HEK293 (cell line): ENCODE data around the gene SUMF1.

ENCODE experiments used
- CTCF ChIA-PET: fragments of 350-600 bp; formaldehyde crosslinking; extraction: SDS; loops from one replicate; lab custom pipeline; 2021; ENCODE audit warnings: antibody characterized with exemption; lab: Yijun Ruan, JAX
- POLR2A ChIA-PET: fragments of 300-600 bp; formaldehyde crosslinking; extraction: SDS; loops from one replicate; lab custom pipeline; 2020; ENCODE audit warnings: antibody characterized with exemption, inconsistent platforms; lab: Yijun Ruan, JAX
- H3K27ac ChIP-seq: fragments of 200-500 bp; sonication (Bioruptor generic); 2 replicates; pipeline ENCODE4 v1.5.1; 2014; ENCODE audit warnings: low read depth, low read length, control low read depth, inconsistent platforms; ENCODE audit errors: extremely low read depth
- H3K36me3 ChIP-seq, 2 experiments: fragments of 200-500 bp in 1 of 2; sonication (Bioruptor generic) in 1 of 2; 1 replicate in 1 of 2; 2 replicates in 1 of 2; pipeline ENCODE4 v1.5.1; 2014 to 2017; ENCODE audit warnings: inconsistent platforms in 2 of 2, low read length in 2 of 2; ENCODE audit not compliant: control insufficient read depth in 2 of 2, insufficient read depth in 1 of 2
- H3K4me1 ChIP-seq: fragments of 200-500 bp; sonication (Bioruptor generic); 2 replicates; pipeline ENCODE4 v1.5.1; 2014; ENCODE audit warnings: mild to moderate bottlenecking, low read length, inconsistent platforms; ENCODE audit not compliant: control insufficient read depth, insufficient read depth
- H3K4me3 ChIP-seq: 2 replicates; pipeline ENCODE4 v1.5.1; 2011; ENCODE audit warnings: low read depth, mild to moderate bottlenecking, control low read depth, low read length, moderate library complexity
- H3K9me3 ChIP-seq: fragments of 200-500 bp; sonication (Bioruptor generic); 2 replicates; pipeline ENCODE4 v1.5.1; 2014; ENCODE audit warnings: low read depth, low read length, inconsistent platforms; ENCODE audit not compliant: control insufficient read depth, insufficient read depth
- BCL6B ChIP-seq: fragments of 450-650 bp; formaldehyde crosslinking; IDR thresholded peaks from 2 replicates; pipeline ENCODE4 v1.5.1; 2017; ENCODE audit warnings: missing biosample characterization, missing genetic modification characterization
- GLI4 ChIP-seq: fragments of 450-650 bp; formaldehyde crosslinking; IDR thresholded peaks from 2 replicates; pipeline ENCODE4 v1.5.1; 2016; ENCODE audit warnings: missing biosample characterization, missing genetic modification characterization
- PRDM1 ChIP-seq: fragments of 450-650 bp; formaldehyde crosslinking; IDR thresholded peaks from 2 replicates; pipeline ENCODE4; 2016; ENCODE audit warnings: missing biosample characterization, missing genetic modification characterization
- PRDM4 ChIP-seq: fragments of 450-650 bp; formaldehyde crosslinking; IDR thresholded peaks from 2 replicates; pipeline ENCODE4 v1.5.1; 2017; ENCODE audit warnings: missing biosample characterization, missing genetic modification characterization
- SP3 ChIP-seq: fragments of 450-650 bp; formaldehyde crosslinking; IDR thresholded peaks from 2 replicates; pipeline ENCODE4 v1.5.1; 2016; ENCODE audit warnings: missing biosample characterization, missing genetic modification characterization
- SP7 ChIP-seq: fragments of 450-650 bp; formaldehyde crosslinking; IDR thresholded peaks from 2 replicates; pipeline ENCODE4 v1.5.1; 2016; ENCODE audit warnings: missing biosample characterization, missing genetic modification characterization
- ZBTB7A ChIP-seq: fragments of 450-650 bp; formaldehyde crosslinking; IDR thresholded peaks from 2 replicates; pipeline ENCODE4 v1.5.1; 2016; ENCODE audit warnings: low read depth, missing biosample characterization, missing genetic modification characterization
- ZFHX2 ChIP-seq: fragments of 450-650 bp; formaldehyde crosslinking; conservative IDR thresholded peaks from 2 replicates; pipeline ENCODE4 v1.5.1; 2016; ENCODE audit warnings: missing biosample characterization, missing genetic modification characterization
- ZFP41 ChIP-seq: fragments of 450-650 bp; formaldehyde crosslinking; IDR thresholded peaks from 2 replicates; pipeline ENCODE4 v1.5.1; 2016; ENCODE audit warnings: missing biosample characterization, missing genetic modification characterization, borderline replicate concordance
- ZFP69B ChIP-seq: fragments of 450-650 bp; formaldehyde crosslinking; IDR thresholded peaks from 2 replicates; pipeline ENCODE4 v1.5.1; 2016; ENCODE audit warnings: missing biosample characterization, missing genetic modification characterization
- ZNF175 ChIP-seq: fragments of 450-650 bp; formaldehyde crosslinking; IDR thresholded peaks from 2 replicates; pipeline ENCODE4 v1.5.1; 2016; ENCODE audit warnings: missing biosample characterization, missing genetic modification characterization
- ZNF341 ChIP-seq: fragments of 450-650 bp; formaldehyde crosslinking; IDR thresholded peaks from 2 replicates; pipeline ENCODE4; 2016; ENCODE audit warnings: low read depth, missing biosample characterization, missing genetic modification characterization
- ZNF354C ChIP-seq: fragments of 450-650 bp; formaldehyde crosslinking; IDR thresholded peaks from 2 replicates; pipeline ENCODE4 v1.5.1; 2016; ENCODE audit warnings: missing biosample characterization, missing genetic modification characterization, low read depth, borderline replicate concordance
- ZNF473 ChIP-seq: fragments of 450-650 bp; formaldehyde crosslinking; IDR thresholded peaks from 2 replicates; pipeline ENCODE4 v1.5.1; 2017; ENCODE audit warnings: missing biosample characterization, missing genetic modification characterization
- ZNF488 ChIP-seq: fragments of 450-650 bp; formaldehyde crosslinking; IDR thresholded peaks from 2 replicates; pipeline ENCODE4 v1.5.1; 2016; ENCODE audit warnings: missing biosample characterization, missing genetic modification characterization
- ZNF549 ChIP-seq: fragments of 450-650 bp; IDR thresholded peaks from 2 replicates; pipeline ENCODE4 v1.5.1; 2018; ENCODE audit warnings: missing biosample characterization, missing genetic modification characterization, mild to moderate bottlenecking, inconsistent platforms, moderate library complexity
- ZNF555 ChIP-seq: fragments of 450-650 bp; formaldehyde crosslinking; conservative IDR thresholded peaks from 2 replicates; pipeline ENCODE4 v1.5.1; 2017; ENCODE audit warnings: missing biosample characterization, mild to moderate bottlenecking, missing genetic modification characterization, inconsistent platforms
- ZNF561 ChIP-seq: fragments of 450-650 bp; IDR thresholded peaks from 2 replicates; pipeline ENCODE4 v1.5.1; 2018; ENCODE audit warnings: missing biosample characterization, missing genetic modification characterization, borderline replicate concordance
- ZNF596 ChIP-seq: fragments of 450-650 bp; IDR thresholded peaks from 2 replicates; pipeline ENCODE4 v1.5.0; 2018; ENCODE audit warnings: missing biosample characterization, mild to moderate bottlenecking, missing genetic modification characterization, moderate library complexity
- ZNF624 ChIP-seq: fragments of 450-650 bp; formaldehyde crosslinking; IDR thresholded peaks from 2 replicates; pipeline ENCODE4 v1.5.1; 2017; ENCODE audit warnings: missing biosample characterization, missing genetic modification characterization
- ZNF658 ChIP-seq: fragments of 450-650 bp; formaldehyde crosslinking; IDR thresholded peaks from 2 replicates; pipeline ENCODE4; 2016; ENCODE audit warnings: missing biosample characterization, missing genetic modification characterization
- ZNF677 ChIP-seq: fragments of 450-650 bp; IDR thresholded peaks from 2 replicates; pipeline ENCODE4 v1.5.0; 2018; ENCODE audit warnings: missing biosample characterization, mild to moderate bottlenecking, missing genetic modification characterization, moderate library complexity
- ZNF791 ChIP-seq: fragments of 450-650 bp; formaldehyde crosslinking; IDR thresholded peaks from 2 replicates; pipeline ENCODE4 v1.5.1; 2016; ENCODE audit warnings: missing biosample characterization, missing genetic modification characterization
- ZNF837 ChIP-seq: fragments of 450-650 bp; formaldehyde crosslinking; IDR thresholded peaks from 2 replicates; pipeline ENCODE4 v1.5.1; 2016; ENCODE audit warnings: missing biosample characterization, missing genetic modification characterization

SUMF1 gene

GRCh38 chr3:4375911-4376310 lies 91.2 kb downstream of the SUMF1 start:
- no peak overlapping the region for H3K4me3 ChIP-seq
- H3K36me3 ChIP-seq = no peaks in the 10 kb centered on the region
- ChIA-PET CTCF (interaction anchor here (0.6 kb wide), 2 partner anchors 92 to 200 kb away, joined by 3 read pairs; no protein-coding TSS in a partner anchor), POLR2A (no interaction called here)
- no peaks in the 10 kb centered on the region for H3K9me3 ChIP-seq
- H3K4me1 ChIP-seq = no peaks in the 10 kb centered on the region
- H3K27ac ChIP-seq = no peak overlapping the region
- TF ChIP-seq ZNF549 (tag by site-specific recombination) (no peak), PRDM4 (tag by site-specific recombination) (no peak), SP3 (tag by site-specific recombination) (no peak), ZBTB7A (no peak), ZNF473 (no peak), ZNF624 (tag by site-specific recombination) (no peak), SP7 (no peak), ZFP69B (tag by site-specific recombination) (no peak), ZNF791 (tag by site-specific recombination) (no peak), ZNF658 (no peak), BCL6B (tag by site-specific recombination) (no peak), GLI4 (no peak), ZNF175 (no peak), ZFHX2 (no peak), ZNF341 (tag by site-specific recombination) (no peak), ZNF837 (tag by site-specific recombination) (no peak), ZNF677 (tag by site-specific recombination) (no peak)
- TF ChIP-seq, all 188 proteins: peak for 0

GRCh38 chr3:4373669-4374068 lies 93.4 kb downstream of the SUMF1 start:
- H3K9me3 ChIP-seq = no peaks in the 10 kb centered on the region
- TF ChIP-seq PRDM1 (tag by site-specific recombination) (no peak), ZNF561 (no peak), ZNF354C (no peak), ZNF596 (tag by site-specific recombination) (no peak), ZNF488 (tag by site-specific recombination) (no peak), ZFP41 (tag by site-specific recombination) (no peak), ZNF555 (no peak)
- TF ChIP-seq, all 188 proteins: peak for 0
- ChIA-PET CTCF (interaction anchor here (0.6 to 1.4 kb wide), 2 partner anchors 260 to 282 kb away, joined by 3 to 7 read pairs; no protein-coding TSS in a partner anchor), POLR2A (no interaction called here)
- Histone ChIP-seq H3K27ac (no peak overlapping the region), H3K36me3 (no peaks in the 10 kb centered on the region), H3K4me3 (no peak overlapping the region), H3K4me1 (no peaks in the 10 kb centered on the region)
